Measurements from ENCODE around the gene LRRC4C. TPM values are rescaled to one million over a fixed set of nuclear protein-coding genes. Genes with fewer than 3 reads are reported as not detected.
"Not testable (repeated sequence)": the region's sequence is repeated elsewhere in the genome, so short reads cannot be mapped to it uniquely, and the experiment has no call there.

The LRRC4C gene
- total and polyA plus RNA-seq, 5 donors, result 1.0 to 2.7 (median 2.0) TPM

DNA sequence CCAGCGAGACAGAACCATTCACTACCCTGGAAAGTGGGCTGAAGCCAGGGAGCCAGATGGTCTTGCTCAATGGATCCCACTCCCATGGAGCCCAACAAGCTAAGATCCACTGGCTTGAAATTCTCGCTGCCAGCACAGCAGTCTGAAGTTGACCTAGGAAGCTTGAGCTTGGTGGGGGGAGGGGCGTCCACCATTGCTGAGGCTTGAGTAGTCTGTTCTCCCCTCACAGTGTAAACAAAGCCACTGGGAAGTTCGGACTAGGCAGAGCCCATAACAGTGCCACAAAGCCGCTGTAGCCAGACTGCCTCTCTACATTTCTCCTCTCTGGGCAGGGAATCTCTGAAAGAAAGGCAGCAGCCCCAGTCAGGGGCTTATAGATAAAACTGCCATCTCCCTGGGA lies 1266.9 kb downstream of the LRRC4C start:
- H3K27me3 ChIP-seq (ENCODE audit: control insufficient read depth, insufficient read depth); H3K4me3 ChIP-seq (ENCODE audit: low read length); DNase-seq; H3K27ac ChIP-seq (ENCODE audit: low read length); H3K4me1 ChIP-seq (ENCODE audit: control insufficient read depth, insufficient read depth, low read length); ATAC-seq; intact Hi-C loops (cut with DNase I); H3K9me3 ChIP-seq (ENCODE audit: control insufficient read depth, low read length): not testable (repeated sequence)
- 80% methylated on average over 5 of the region's 5 CpGs for WGBS

DNA sequence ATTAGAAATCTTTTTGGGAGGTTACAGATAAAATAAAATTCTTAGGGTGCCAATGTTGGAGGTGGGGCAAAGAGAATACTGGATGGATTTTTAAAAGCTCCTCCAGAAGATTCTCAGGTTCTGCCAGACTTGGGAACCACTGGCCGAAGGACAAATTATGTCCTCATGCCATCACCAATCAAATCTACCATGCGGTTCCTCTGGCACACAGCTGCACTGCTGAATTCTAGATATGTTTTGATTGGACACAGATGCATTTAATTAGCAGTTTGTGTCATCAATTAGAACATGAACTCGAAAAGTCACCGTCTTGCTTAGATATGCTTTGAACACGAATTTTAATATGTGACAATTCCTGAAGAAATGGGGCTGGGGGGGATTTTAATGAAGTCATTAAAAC lies 1269.2 kb downstream of the LRRC4C start:
- no peak for ATAC-seq
- Histone ChIP-seq H3K4me3 (ENCODE audit: low read length) (no peak overlapping the region), H3K4me1 (ENCODE audit: control insufficient read depth, insufficient read depth, low read length) (no peaks in the 10 kb centered on the region), H3K27me3 (ENCODE audit: control insufficient read depth, insufficient read depth) (no peaks in the 10 kb centered on the region), H3K9me3 (ENCODE audit: control insufficient read depth, low read length) (no peaks in the 10 kb centered on the region), H3K27ac (ENCODE audit: low read length) (no peak overlapping the region)
- intact Hi-C loops (cut with DNase I), result no loop called here
- 54% methylated on average over 5 of the region's 5 CpGs for WGBS
- DNase-seq, result no peak

DNA sequence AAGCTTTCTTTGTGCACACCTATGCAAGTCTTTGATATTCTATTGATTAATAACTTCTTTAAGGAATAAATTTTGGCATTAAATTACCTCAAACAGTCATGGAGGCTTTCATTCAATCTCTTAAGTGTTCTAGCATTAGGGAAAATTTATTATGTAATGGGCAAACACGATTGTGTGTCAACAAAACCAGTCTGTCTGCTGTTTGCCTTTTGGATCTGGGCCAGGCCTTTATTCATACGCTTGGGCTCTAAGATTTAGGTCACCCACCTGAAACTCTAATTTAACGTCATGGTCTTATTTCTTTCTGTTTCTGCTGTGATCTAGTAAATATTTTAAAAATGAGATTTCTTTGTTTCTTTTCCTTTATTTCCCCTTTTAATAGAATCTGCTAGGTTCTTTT lies 1270.6 kb downstream of the LRRC4C start:
- no peaks in the 10 kb centered on the region for H3K4me1 ChIP-seq (ENCODE audit: control insufficient read depth, insufficient read depth, low read length)
- no peaks in the 10 kb centered on the region for H3K9me3 ChIP-seq (ENCODE audit: control insufficient read depth, low read length)
- intact Hi-C loops (cut with DNase I), result no loop called here
- no peak overlapping the region for H3K27ac ChIP-seq (ENCODE audit: low read length)
- no peak overlapping the region for H3K4me3 ChIP-seq (ENCODE audit: low read length)
- no peak for DNase-seq
- 57% methylated on average over 3 of the region's 3 CpGs for WGBS
- H3K27me3 ChIP-seq (ENCODE audit: control insufficient read depth, insufficient read depth), result no peaks in the 10 kb centered on the region
- ATAC-seq, result no peak

DNA sequence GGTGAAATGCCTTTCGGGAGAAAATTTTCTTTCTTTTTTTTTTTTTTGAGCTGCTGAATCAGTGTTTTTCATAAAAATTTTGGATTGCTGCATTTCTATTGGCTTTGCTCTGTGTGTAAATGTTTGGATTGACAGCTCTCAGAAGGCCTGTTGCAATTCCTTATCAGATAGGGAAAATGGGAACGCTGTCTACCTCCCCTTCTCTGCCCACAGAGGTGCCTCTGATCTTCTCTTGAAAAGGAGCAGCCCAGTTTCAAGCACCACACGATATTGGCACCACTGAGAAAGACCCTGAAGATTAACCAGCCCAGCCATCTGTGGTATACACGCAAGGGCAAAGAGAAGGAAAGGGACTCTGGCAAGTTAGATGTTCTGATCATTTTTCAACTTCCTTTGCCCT lies 1272.2 kb downstream of the LRRC4C start:
- no peaks in the 10 kb centered on the region for H3K9me3 ChIP-seq (ENCODE audit: control insufficient read depth, low read length)
- ATAC-seq, result no peak
- H3K27me3 ChIP-seq (ENCODE audit: control insufficient read depth, insufficient read depth), result no peaks in the 10 kb centered on the region
- no peak for DNase-seq
- H3K4me1 ChIP-seq (ENCODE audit: control insufficient read depth, insufficient read depth, low read length), result no peaks in the 10 kb centered on the region
- H3K27ac ChIP-seq (ENCODE audit: low read length), result no peak overlapping the region
- no peak overlapping the region for H3K4me3 ChIP-seq (ENCODE audit: low read length)
- 48% methylated on average over 4 of the region's 4 CpGs for WGBS
- intact Hi-C loops (cut with DNase I), result no loop called here

DNA sequence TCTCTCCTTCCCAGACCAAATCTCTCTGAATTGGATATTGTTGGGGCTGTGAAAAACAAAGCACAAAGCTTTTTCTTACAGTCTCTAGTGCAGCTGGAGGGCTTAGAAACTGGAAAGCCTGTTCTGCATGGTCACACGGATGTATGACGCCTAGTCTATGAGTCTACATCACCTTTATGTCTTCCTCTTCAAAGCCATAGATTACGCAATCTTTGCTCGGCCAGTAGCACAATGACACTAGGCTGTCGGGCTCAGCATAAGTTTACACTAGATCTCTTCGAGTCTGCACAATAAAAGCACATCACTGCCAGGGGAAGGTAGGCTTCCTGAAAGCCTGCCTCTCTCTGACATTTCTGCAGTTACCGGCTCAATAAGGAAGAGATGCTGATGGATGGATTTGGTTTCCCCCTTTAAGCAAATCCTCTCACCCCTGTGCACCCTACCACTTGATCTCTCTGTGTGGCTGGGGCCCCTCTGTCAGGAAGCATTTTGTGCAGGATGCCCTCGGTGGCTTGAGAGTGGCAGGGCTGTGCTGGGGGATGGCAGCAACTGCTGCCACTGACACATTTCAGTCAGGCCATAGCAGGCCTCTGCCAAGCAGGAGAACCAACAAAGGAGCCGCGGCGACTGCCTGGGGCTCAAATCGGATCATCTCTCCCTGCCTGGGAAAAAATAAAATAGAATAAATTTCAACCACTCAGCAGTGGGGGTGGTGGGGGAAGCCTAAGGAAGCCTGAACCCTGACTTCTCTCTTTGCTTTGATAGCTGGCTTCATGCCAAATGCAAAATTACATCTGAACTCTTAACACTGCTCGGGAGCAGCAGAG lies 1272.8 kb downstream of the LRRC4C start:
- intact Hi-C loops (cut with DNase I), result no loop called here
- H3K27ac ChIP-seq (ENCODE audit: low read length), result no peak overlapping the region
- no peak overlapping the region for H3K4me3 ChIP-seq (ENCODE audit: low read length)
- no peaks in the 10 kb centered on the region for H3K27me3 ChIP-seq (ENCODE audit: control insufficient read depth, insufficient read depth)
- ATAC-seq (no peak), DNase-seq (no peak)
- no peaks in the 10 kb centered on the region for H3K4me1 ChIP-seq (ENCODE audit: control insufficient read depth, insufficient read depth, low read length)
- H3K9me3 ChIP-seq (ENCODE audit: control insufficient read depth, low read length), result no peaks in the 10 kb centered on the region
- 72% methylated on average over 13 of the region's 13 CpGs for whole genome bisulfite sequencing

DNA sequence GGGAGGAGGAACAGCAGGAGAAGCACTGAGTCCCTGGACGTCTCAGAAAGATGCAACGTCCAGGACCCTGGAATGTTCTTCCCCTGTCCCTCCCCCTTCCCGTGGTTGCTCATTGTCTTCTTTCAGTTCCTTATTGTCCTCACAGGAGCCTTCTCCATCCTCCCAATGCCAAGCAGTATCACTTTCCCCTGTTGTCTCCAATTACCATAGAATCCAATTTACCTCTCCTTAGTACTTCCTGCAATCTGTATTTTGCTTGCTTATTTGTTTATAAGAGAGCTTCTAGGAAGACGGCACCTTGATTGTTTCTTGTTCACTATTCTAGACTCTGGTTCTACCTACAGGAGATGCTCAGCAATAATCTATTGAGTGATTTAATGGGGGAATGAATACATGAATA lies 1273.7 kb downstream of the LRRC4C start:
- ATAC-seq (no peak), DNase-seq (no peak)
- Histone ChIP-seq H3K4me1 (ENCODE audit: control insufficient read depth, insufficient read depth, low read length) (no peaks in the 10 kb centered on the region), H3K27me3 (ENCODE audit: control insufficient read depth, insufficient read depth) (no peaks in the 10 kb centered on the region), H3K9me3 (ENCODE audit: control insufficient read depth, low read length) (no peaks in the 10 kb centered on the region), H3K4me3 (ENCODE audit: low read length) (no peak overlapping the region), H3K27ac (ENCODE audit: low read length) (no peak overlapping the region)
- intact Hi-C loops (cut with DNase I), result no loop called here
- 74% methylated on average over 4 of the region's 4 CpGs for WGBS

DNA sequence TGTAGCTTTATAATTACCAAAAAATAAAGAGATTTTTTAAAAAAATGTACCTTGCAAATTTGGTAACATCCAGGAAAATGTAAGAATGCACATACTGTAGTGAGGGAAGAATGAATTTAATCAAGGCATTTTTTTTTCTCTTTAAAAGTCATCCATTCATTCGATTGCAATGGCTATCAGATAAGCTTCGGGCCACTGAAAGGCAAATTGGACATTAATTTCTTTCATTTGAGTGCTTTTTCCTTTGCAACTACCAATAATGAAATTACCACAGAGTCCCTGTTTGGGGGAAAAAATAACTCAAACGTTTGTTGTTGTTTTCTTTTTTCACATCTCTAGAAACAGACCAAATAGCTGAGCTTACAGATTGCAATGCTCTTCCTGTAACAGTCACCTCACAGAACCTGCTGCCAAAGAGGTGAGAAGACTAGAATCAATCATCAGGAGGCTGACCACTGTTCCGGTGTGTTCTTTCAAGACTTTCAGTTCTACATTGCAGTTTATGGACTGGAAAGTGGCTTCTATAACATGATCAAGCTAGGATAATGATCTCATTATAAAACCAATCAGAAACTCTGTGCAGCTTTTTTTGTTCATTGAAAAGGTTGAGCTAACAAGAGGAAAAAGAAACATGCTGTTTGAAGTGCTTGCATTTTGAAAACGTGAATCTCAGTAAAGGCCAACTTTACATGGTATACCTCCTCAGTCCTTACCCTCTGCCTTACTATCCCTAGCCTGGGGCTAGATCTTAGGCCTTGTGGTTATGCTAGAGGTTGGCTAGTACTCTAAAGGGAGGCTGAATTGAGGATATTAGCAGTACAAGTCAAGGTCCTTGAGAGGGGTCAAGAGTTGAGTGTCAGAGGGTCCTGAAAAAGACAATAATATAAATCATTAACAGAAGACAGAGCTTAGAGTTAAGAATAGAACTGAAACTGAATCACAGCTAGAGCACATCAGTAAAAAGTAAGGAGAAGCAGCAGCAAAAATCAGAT lies 1276.1 kb downstream of the LRRC4C start:
- Histone ChIP-seq H3K27me3 (ENCODE audit: control insufficient read depth, insufficient read depth) (no peaks in the 10 kb centered on the region), H3K27ac (ENCODE audit: low read length) (no peak overlapping the region), H3K4me3 (ENCODE audit: low read length) (no peak overlapping the region), H3K9me3 (ENCODE audit: control insufficient read depth, low read length) (no peaks in the 10 kb centered on the region), H3K4me1 (ENCODE audit: control insufficient read depth, insufficient read depth, low read length) (no peaks in the 10 kb centered on the region)
- WGBS, result 59% methylated on average over 5 of the region's 5 CpGs
- ATAC-seq (no peak), DNase-seq (no peak)
- intact Hi-C loops (cut with DNase I), result no loop called here

DNA sequence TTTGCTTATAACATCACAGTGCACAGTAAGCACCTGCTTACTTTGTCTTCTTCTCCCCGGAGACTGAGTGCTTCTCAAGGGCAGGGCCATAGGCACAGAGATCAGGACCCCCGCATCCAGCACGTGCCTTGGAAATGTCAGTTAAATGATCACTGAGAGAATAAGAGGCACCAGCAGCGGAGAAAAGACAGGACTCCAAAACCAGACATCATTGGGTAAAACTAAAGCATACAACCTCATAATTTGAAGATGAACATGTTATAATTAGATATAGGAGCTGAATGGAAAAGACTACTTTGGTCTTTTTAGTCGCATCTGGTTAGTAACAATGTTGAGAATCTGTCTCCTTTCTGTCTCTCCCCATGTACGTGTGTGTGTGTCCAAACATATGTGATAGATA lies 1279.9 kb downstream of the LRRC4C start:
- intact Hi-C loops (cut with DNase I), result no loop called here
- no peaks in the 10 kb centered on the region for H3K9me3 ChIP-seq (ENCODE audit: control insufficient read depth, low read length)
- no peaks in the 10 kb centered on the region for H3K27me3 ChIP-seq (ENCODE audit: control insufficient read depth, insufficient read depth)
- WGBS, result 88% methylated on average over 6 of the region's 6 CpGs
- ATAC-seq (no peak), DNase-seq (no peak)
- H3K27ac ChIP-seq (ENCODE audit: low read length), result no peak overlapping the region
- H3K4me3 ChIP-seq (ENCODE audit: low read length), result no peak overlapping the region
- no peaks in the 10 kb centered on the region for H3K4me1 ChIP-seq (ENCODE audit: control insufficient read depth, insufficient read depth, low read length)

DNA sequence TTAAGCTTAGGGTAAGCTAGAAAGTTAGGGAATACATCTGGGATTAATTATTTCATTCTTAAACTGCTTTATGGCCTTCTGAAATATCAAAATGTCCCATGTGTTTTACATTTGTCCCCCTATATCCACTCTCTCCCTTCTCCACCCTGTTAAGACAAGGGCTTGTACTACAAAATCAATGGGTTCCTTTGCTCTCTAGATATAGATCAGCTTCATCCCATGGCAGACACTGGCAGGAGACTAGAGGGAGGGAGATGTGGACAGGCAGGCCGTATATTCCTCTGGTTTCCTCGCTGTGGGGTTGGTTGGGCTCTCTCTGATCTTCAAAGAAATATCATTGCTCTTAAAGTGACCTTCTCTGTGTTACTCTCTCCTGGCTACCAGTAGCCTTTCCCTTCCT lies 1281.0 kb downstream of the LRRC4C start:
- Histone ChIP-seq H3K27me3 (ENCODE audit: control insufficient read depth, insufficient read depth) (no peaks in the 10 kb centered on the region), H3K27ac (ENCODE audit: low read length) (no peak overlapping the region), H3K4me3 (ENCODE audit: low read length) (no peak overlapping the region), H3K9me3 (ENCODE audit: control insufficient read depth, low read length) (no peaks in the 10 kb centered on the region), H3K4me1 (ENCODE audit: control insufficient read depth, insufficient read depth, low read length) (no peaks in the 10 kb centered on the region)
- intact Hi-C loops (cut with DNase I), result no loop called here
- DNase-seq, result no peak
- 63% methylated on average over 2 of the region's 2 CpGs for WGBS
- no peak for ATAC-seq

DNA sequence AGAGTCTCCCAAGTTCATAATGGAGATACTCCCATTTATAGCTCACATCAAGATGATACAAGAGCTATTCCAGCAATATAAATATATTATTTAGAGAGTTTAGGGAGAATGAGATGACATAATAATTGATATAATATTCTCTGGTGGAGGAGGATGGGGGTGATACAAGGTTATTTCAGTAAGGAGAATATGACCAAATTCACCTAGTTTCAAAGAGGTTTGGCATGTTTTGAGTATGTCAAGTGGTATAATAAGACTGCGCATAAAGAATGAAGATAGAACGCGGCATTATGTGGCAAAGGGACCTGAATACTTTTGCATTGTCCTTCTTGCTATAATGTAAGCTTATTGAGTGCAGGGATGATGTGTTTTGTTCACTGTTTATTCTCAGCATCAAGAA lies 1283.5 kb downstream of the LRRC4C start:
- intact Hi-C loops (cut with DNase I), result no loop called here
- ATAC-seq (no peak), DNase-seq (no peak)
- Histone ChIP-seq H3K9me3 (ENCODE audit: control insufficient read depth, low read length) (no peaks in the 10 kb centered on the region), H3K27ac (ENCODE audit: low read length) (no peak overlapping the region), H3K4me1 (ENCODE audit: control insufficient read depth, insufficient read depth, low read length) (no peaks in the 10 kb centered on the region), H3K4me3 (ENCODE audit: low read length) (no peak overlapping the region), H3K27me3 (ENCODE audit: control insufficient read depth, insufficient read depth) (no peaks in the 10 kb centered on the region)
- over 99% methylated on average over 3 of the region's 3 CpGs for WGBS

DNA sequence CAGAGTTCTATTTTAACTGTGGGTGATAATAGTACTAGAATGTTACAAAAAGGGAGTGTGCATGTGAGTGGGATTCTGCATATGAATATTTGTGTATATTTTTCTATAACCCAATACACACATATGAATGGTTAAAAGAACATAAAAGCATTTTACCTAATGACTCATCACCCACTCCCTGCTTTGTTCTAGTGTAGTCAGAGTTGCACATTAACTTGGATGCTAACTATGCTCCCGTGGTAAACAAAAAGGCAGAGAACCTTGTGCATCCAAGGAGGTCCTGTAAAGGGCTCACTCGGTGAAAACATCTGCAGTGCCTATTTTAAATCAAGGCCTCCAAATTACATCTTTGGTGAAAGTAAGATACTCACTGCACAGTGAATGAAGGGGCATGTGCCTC lies 1289.4 kb downstream of the LRRC4C start:
- DNase-seq, result no peak
- intact Hi-C loops (cut with DNase I), result no loop called here
- no peak overlapping the region for H3K4me3 ChIP-seq (ENCODE audit: low read length)

More for the DNA sequence above, 1289.4 kb downstream of the LRRC4C start:
- WGBS, result 64% methylated on average over 2 of the region's 2 CpGs
- no peak for ATAC-seq
- Histone ChIP-seq H3K27ac (ENCODE audit: low read length) (no peak overlapping the region), H3K27me3 (ENCODE audit: control insufficient read depth, insufficient read depth) (no peaks in the 10 kb centered on the region), H3K9me3 (ENCODE audit: control insufficient read depth, low read length) (no peaks in the 10 kb centered on the region), H3K4me1 (ENCODE audit: control insufficient read depth, insufficient read depth, low read length) (no peaks in the 10 kb centered on the region)

Data from right cardiac atrium (tissue), 5 donors.